Vagina (tissue), 2 donors: ENCODE measurements around the gene PRKCI. TPM values are rescaled to one million over a fixed set of nuclear protein-coding genes. Genes with fewer than 3 reads are reported as not detected.

ENCODE experiments used
- DNase-seq, 2 donors: peaks; one replicate each; pipeline ENCODE4 v3.0.0-alpha.2; 2017; ENCODE audit errors: extremely low spot score in 2 of 2
- H3K27ac ChIP-seq: fragments of 200-600 bp; sonication (generic); one replicate; pipeline ENCODE4 v1.5.1; 2019
- H3K27me3 ChIP-seq: fragments of 200-600 bp; sonication (generic); one replicate; pipeline ENCODE4 v1.5.1; 2019
- H3K36me3 ChIP-seq, 2 donors: fragments of 200-600 bp; sonication (generic); one replicate each; pipeline ENCODE4 v1.5.1; 2017 to 2019
- H3K4me1 ChIP-seq: fragments of 200-600 bp; sonication (generic); one replicate; pipeline ENCODE4 v1.5.1; 2019
- H3K4me3 ChIP-seq, 2 donors: fragments of 200-600 bp; sonication (generic); 1 replicate in 1 of 2; 2 replicates in 1 of 2; pipeline ENCODE4 v1.5.1; 2016 to 2019
- H3K9me3 ChIP-seq: fragments of 200-600 bp; sonication (generic); one replicate; pipeline ENCODE4 v1.5.1; 2019
- CTCF ChIP-seq, 3 experiments: fragments of 450-650 bp in 2 of 3; fragments of 200-600 bp in 1 of 3; sonication (generic) in 1 of 3; IDR thresholded peaks; one replicate each; pipeline ENCODE4 v1.5.1; 2017 to 2019; ENCODE audit warnings: antibody characterized with exemption in 3 of 3, mild to moderate bottlenecking in 2 of 3, moderate library complexity in 2 of 3
- POLR2A ChIP-seq, 2 donors: fragments of 450-650 bp; IDR thresholded peaks; one replicate each; pipeline ENCODE4 v1.6.1; 2017; ENCODE audit warnings: antibody characterized with exemption in 2 of 2, mild to moderate bottlenecking in 2 of 2, moderate library complexity in 2 of 2
- POLR2AphosphoS5 ChIP-seq, 2 donors: sonication (generic); formaldehyde crosslinking; IDR thresholded peaks; one replicate each; pipeline ENCODE4 v1.9.0; 2017; ENCODE audit warnings: antibody characterized with exemption in 2 of 2, mild to moderate bottlenecking in 2 of 2, low read depth in 1 of 2; ENCODE audit not compliant: insufficient read depth in 1 of 2
- intact Hi-C: fragments of 100-400 bp; cut with DNase I; formaldehyde crosslinking; loops from one replicate; pipeline ENCODE4 v1.15.1; 2023
- total RNA-seq: library from RNA; depleted of rRNA; stranded (reverse); fragments of >200 nt; gene quantifications from one replicate; pipeline ENCODE4 v1.2.3, GENCODE V29; 2016

The PRKCI gene
- total RNA-seq, 1 donor from 2014 or later = 33.9 TPM

GRCh38 chr3:170232266-170232665 is 10.0 kb downstream of the PRKCI start:
- H3K4me3 ChIP-seq = no peak overlapping the region
- H3K4me1 ChIP-seq = peaks cover 13% of the 10 kb centered on the region
- intact Hi-C loops = no loop called here
- H3K9me3 ChIP-seq = no peaks in the 10 kb centered on the region
- no peaks in the 10 kb centered on the region for H3K27me3 ChIP-seq
- H3K36me3 ChIP-seq = peaks cover 0 to 17% of the 10 kb centered on the region in 2 donors
- TF ChIP-seq CTCF (IDR thresholded peaks at IDR 0.05) (no peak), POLR2A (IDR thresholded peaks at IDR 0.05) (no peak)
- no peak for DNase-seq
- no peak overlapping the region for H3K27ac ChIP-seq

GRCh38 chr3:170233530-170233929 is 11.3 kb downstream of the PRKCI start:
- no peak for DNase-seq
- Histone ChIP-seq H3K4me3 (no peak overlapping the region), H3K4me1 (peaks cover under 1% of the 10 kb centered on the region), H3K9me3 (no peaks in the 10 kb centered on the region), H3K36me3 (peaks cover 0 to 24% of the 10 kb centered on the region in 2 donors), H3K27ac (peak overlapping the region; percentile 27), H3K27me3 (no peaks in the 10 kb centered on the region)
- intact Hi-C loops = no loop called here
- no peak for TF ChIP-seq POLR2A (IDR thresholded peaks at IDR 0.05)
- TF ChIP-seq POLR2AphosphoS5 (IDR thresholded peaks at IDR 0.05; ENCODE audit: insufficient read depth in 1 of 2, low read depth in 1 of 2) = peak in 1 of 2 donors; percentile 47

- no peak for TF ChIP-seq POLR2A (IDR thresholded peaks at IDR 0.05)
- no peak for TF ChIP-seq CTCF (IDR thresholded peaks at IDR 0.05)
- no peak for TF ChIP-seq POLR2AphosphoS5 (IDR thresholded peaks at IDR 0.05; ENCODE audit: insufficient read depth in 1 of 2, low read depth in 1 of 2)
- peaks cover 15% of the 10 kb centered on the region for H3K4me1 ChIP-seq
- H3K4me3 ChIP-seq = no peak overlapping the region
- intact Hi-C loops = no loop called here
- DNase-seq = no peak
- no peaks in the 10 kb centered on the region for H3K9me3 ChIP-seq
- no peak overlapping the region for H3K27ac ChIP-seq
- peaks cover 0 to 24% of the 10 kb centered on the region in 2 donors for H3K36me3 ChIP-seq
- H3K27me3 ChIP-seq = no peaks in the 10 kb centered on the region
Measured at GRCh38 chr3:170240142-170240541, 17.9 kb downstream of the PRKCI start.

- DNase-seq = no peak
- no peak overlapping the region for H3K27ac ChIP-seq
- H3K9me3 ChIP-seq = no peaks in the 10 kb centered on the region
- TF ChIP-seq CTCF (IDR thresholded peaks at IDR 0.05) (no peak), POLR2AphosphoS5 (IDR thresholded peaks at IDR 0.05; ENCODE audit: insufficient read depth in 1 of 2, low read depth in 1 of 2) (peak in 1 of 2 donors; percentile 62), POLR2A (IDR thresholded peaks at IDR 0.05) (no peak)
- intact Hi-C loops = no loop called here
- no peak overlapping the region for H3K4me3 ChIP-seq
- peaks cover 0 to 22% of the 10 kb centered on the region in 2 donors for H3K36me3 ChIP-seq
- peaks cover 15% of the 10 kb centered on the region for H3K4me1 ChIP-seq
- no peaks in the 10 kb centered on the region for H3K27me3 ChIP-seq
Measured at GRCh38 chr3:170240671-170241070, 18.4 kb downstream of the PRKCI start.

- TF ChIP-seq POLR2AphosphoS5 (IDR thresholded peaks at IDR 0.05; ENCODE audit: insufficient read depth in 1 of 2, low read depth in 1 of 2) (no peak), CTCF (IDR thresholded peaks at IDR 0.05) (no peak), POLR2A (IDR thresholded peaks at IDR 0.05) (no peak)
- Histone ChIP-seq H3K4me1 (peaks cover 15% of the 10 kb centered on the region), H3K27me3 (no peaks in the 10 kb centered on the region), H3K4me3 (no peak overlapping the region), H3K27ac (no peak overlapping the region), H3K36me3 (no peaks in the 10 kb centered on the region), H3K9me3 (no peaks in the 10 kb centered on the region)
- no peak for DNase-seq
- intact Hi-C loops = no loop called here
Measured at GRCh38 chr3:170244576-170244975, 22.4 kb downstream of the PRKCI start.
